K562 (cell line): ENCODE results near the gene STOM. TPM values are rescaled to one million over a fixed set of nuclear protein-coding genes. Genes with fewer than 3 reads are reported as not detected.

Experiments
- ATAC-seq: fragments of 200-7000 bp; cut with Tn5 transposase; 3 replicates; pipeline ENCODE4 v1.9.1; 2020; ENCODE audit warnings: moderate library complexity
- BruUV-seq: library from RNA; stranded (reverse); fragments of 400-500 nt; replicated peaks from 2 replicates; lab custom pipeline; 2021; lab: Mats Ljungman, UMichigan
- CTCF ChIA-PET: fragments of 300-600 bp; formaldehyde crosslinking; extraction: SDS; loops from one replicate; lab custom pipeline; 2021; ENCODE audit warnings: low intra/inter-chr PET ratio; lab: Yijun Ruan, JAX
- POLR2A ChIA-PET: fragments of 300-600, 350-650 bp; sonication (Branson Sonifier 250); formaldehyde crosslinking; extraction: SDS; loops from one replicate; lab custom pipeline; 2021; ENCODE audit warnings: antibody characterized with exemption, inconsistent platforms; lab: Yijun Ruan, JAX
- DNase-seq, 4 experiments: peaks; one replicate each; pipeline versions ENCODE4 v3.0.0 to v3.0.0-alpha.2; 2011 to 2018; ENCODE audit warnings: low spot score in 3 of 4, mixed read lengths in 3 of 4; ENCODE audit errors: extremely low read depth in 1 of 4
- FAIRE-seq: peaks from 2 replicates; lab custom pipeline; 2011; peaks lifted over from hg19 to GRCh38; lab: Jason Lieb, UNC
- H2AFZ ChIP-seq: 2 replicates; pipeline ENCODE4 v1.6.0; 2011; ENCODE audit warnings: low read depth, low read length, control low read depth, inconsistent platforms
- H3K27ac ChIP-seq: fragments of 200-600 bp; 3 replicates; pipeline ENCODE4 v1.8.0; 2011; ENCODE audit warnings: low read depth, mild to moderate bottlenecking, control low read depth, inconsistent platforms, low read length, moderate library complexity, mixed read lengths; ENCODE audit errors: extremely low read depth
- H3K27me3 ChIP-seq, 2 experiments: fragments of 300-600 bp in 1 of 2; 2 replicates in 1 of 2; 3 replicates in 1 of 2; pipeline versions ENCODE4 v1.6.0 to v1.8.0; 2011; ENCODE audit warnings: inconsistent platforms in 2 of 2, low read length in 2 of 2, mild to moderate bottlenecking in 1 of 2, mixed read lengths in 1 of 2, moderate library complexity in 1 of 2; ENCODE audit not compliant: control insufficient read depth in 2 of 2, insufficient read depth in 2 of 2
- H3K36me3 ChIP-seq: fragments of 300-600 bp; 3 replicates; pipeline ENCODE4 v1.8.0; 2011; ENCODE audit warnings: mild to moderate bottlenecking, low read length, inconsistent platforms; ENCODE audit not compliant: control insufficient read depth, insufficient read depth
- H3K4me1 ChIP-seq, 2 experiments: fragments of 200-600 bp in 1 of 2; replicated peaks in 1 of 2; 2 replicates in 1 of 2; 3 replicates in 1 of 2; pipeline versions ENCODE4 v1.5.1 to v1.8.0; 2011; ENCODE audit warnings: inconsistent platforms in 2 of 2, low read length in 2 of 2, mild to moderate bottlenecking in 1 of 2, mixed read lengths in 1 of 2, moderate library complexity in 1 of 2; ENCODE audit not compliant: control insufficient read depth in 2 of 2, insufficient read depth in 2 of 2
- H3K4me2 ChIP-seq: 2 replicates; pipeline ENCODE4 v1.6.1; 2011; ENCODE audit warnings: low read length, control low read depth, inconsistent platforms, mixed read lengths; ENCODE audit not compliant: insufficient read depth
- H3K4me3 ChIP-seq: fragments of 200-600 bp; sonication (generic), shearing (Covaris generic); 2 replicates; pipeline ENCODE4 v1.5.1; 2016; ENCODE audit warnings: control low read depth, inconsistent platforms
- H3K79me2 ChIP-seq: fragments of 200-600 bp; 3 replicates; pipeline ENCODE4 v1.8.0; 2011; ENCODE audit warnings: low read length, inconsistent platforms; ENCODE audit not compliant: control insufficient read depth, insufficient read depth
- H3K9ac ChIP-seq, 2 experiments: 2 replicates each; pipeline versions ENCODE4 v1.6.0 to v1.6.1; 2011; ENCODE audit warnings: low read depth in 2 of 2, low read length in 2 of 2, control low read depth in 1 of 2, inconsistent platforms in 1 of 2, mild to moderate bottlenecking in 1 of 2, mixed read lengths in 1 of 2; ENCODE audit not compliant: insufficient read depth in 1 of 2
- H3K9me1 ChIP-seq: one replicate; pipeline ENCODE4 v1.6.0; 2011; ENCODE audit warnings: inconsistent platforms, mild to moderate bottlenecking, low read length, moderate library complexity; ENCODE audit not compliant: control insufficient read depth, insufficient read depth
- H3K9me3 ChIP-seq: replicated peaks from 2 replicates; pipeline ENCODE4 v1.5.1; 2011; ENCODE audit warnings: low read depth, low read length, inconsistent platforms; ENCODE audit not compliant: control insufficient read depth, insufficient read depth
- H4K20me1 ChIP-seq: replicated peaks from 2 replicates; pipeline ENCODE4 v1.6.1; 2011; ENCODE audit warnings: low read length, inconsistent platforms, mixed read lengths; ENCODE audit not compliant: control insufficient read depth, insufficient read depth
- ATF1 ChIP-seq, 2 experiments: fragments of 450-650 bp in 1 of 2; IDR thresholded peaks; 2 replicates each; pipeline ENCODE4 v1.6.1; 2016; ENCODE audit warnings: missing compliant biosample characterization in 1 of 2, missing genetic modification characterization in 1 of 2
- HCFC1 ChIP-seq: IDR thresholded peaks from 2 replicates; pipeline ENCODE4 v1.6.1; 2012; ENCODE audit warnings: low read depth, low read length, improper control_type of control experiment
- SP1 ChIP-seq: sonication (generic); formaldehyde crosslinking; IDR thresholded peaks from 2 replicates; pipeline ENCODE4 v1.8.1; 2022; ENCODE audit warnings: mild to moderate bottlenecking, missing genetic modification reagents
- TAL1 ChIP-seq: fragments of 450-650 bp; IDR thresholded peaks from 2 replicates; pipeline ENCODE4 v1.6.1; 2016; ENCODE audit warnings: mild to moderate bottlenecking
- ZBED1 ChIP-seq: IDR thresholded peaks from 2 replicates; pipeline ENCODE4 v1.6.1; 2014
- ZFP1 ChIP-seq: fragments of 450-650 bp; formaldehyde crosslinking; IDR thresholded peaks from 2 replicates; pipeline ENCODE4 v1.4.0; 2020; ENCODE audit warnings: mild to moderate bottlenecking, mixed read lengths
- ZNF224 ChIP-seq: sonication (generic); formaldehyde crosslinking; IDR thresholded peaks from 2 replicates; pipeline ENCODE4 v1.8.0; 2022; ENCODE audit warnings: mild to moderate bottlenecking, missing genetic modification reagents
- ZNF507 ChIP-seq: conservative IDR thresholded peaks from 2 replicates; pipeline ENCODE4 v1.6.1; 2017; ENCODE audit warnings: missing genetic modification characterization, missing compliant biosample characterization
- WGBS: fragments of 100-300 bp; shearing (Covaris generic); methylation state at CpG from one replicate; pipeline ENCODE4 v1.1.6; 2016; ENCODE audit warnings: low coverage, mixed read lengths; ENCODE audit not compliant: insufficient coverage; ENCODE audit errors: missing lambda C conversion rate; 5-methylcytosine and 5-hydroxymethylcytosine counted together
- in situ Hi-C: fragments of 300-500 bp; cut with MboI; formaldehyde crosslinking; loops from 4 replicates; pipeline ENCODE4 v1.15.0; 2018; ENCODE audit warnings: inconsistent platforms, mixed read lengths
- intact Hi-C: fragments of 100-400 bp; cut with micrococcal nuclease; formaldehyde crosslinking; loops from 2 replicates; pipeline ENCODE4 v1.14.2; 2022
- polyA plus RNA-seq, 8 experiments: library from polyadenylated mRNA; depleted of rRNA in 4 of 8; stranded (reverse) in 5 of 8; unstranded in 3 of 8; fragments of >200 nt; fragmentation: Nextera tagmentation in 2 of 8; fragmentation: Illumina TruSeq in 1 of 8; extraction: Ambion mirVana in 2 of 8; extraction: Trizol in 1 of 8; gene quantifications; 2 replicates each; pipeline versions ENCODE4 v1.2.1 to v1.2.3, GENCODE V29; 2011 to 2014; ENCODE audit warnings: inconsistent platforms in 1 of 8, missing spikeins in 1 of 8
- total RNA-seq, 7 experiments: library from RNA; depleted of rRNA in 6 of 7; stranded (reverse); fragments of >200 nt in 6 of 7; fragmentation: Illumina TruSeq in 2 of 7; extraction: Trizol in 2 of 7; gene quantifications; 2 replicates each; pipeline versions ENCODE4 v1.2.1 to v1.2.3, GENCODE V29; 2011 to 2021; ENCODE audit warnings: low replicate concordance in 1 of 7
- TF ChIP-seq, protein P1 (sequence below): sonication (generic); formaldehyde crosslinking; IDR thresholded peaks from 2 replicates; pipeline ENCODE4 v1.8.1; 2023; ENCODE audit warnings: mild to moderate bottlenecking, missing genetic modification reagents
- TF ChIP-seq, protein P2 (sequence below): IDR thresholded peaks from 2 replicates; pipeline ENCODE4 v1.6.1; 2011; ENCODE audit not compliant: insufficient read length; ENCODE audit errors: extremely low read depth

The STOM gene
- total and polyA plus RNA-seq, 9 of the 15 experiments (the other 6 are each of a cell fraction or from before 2014, with no cell fraction given): 23.2 to 140 (median 43.9) TPM

DNA sequence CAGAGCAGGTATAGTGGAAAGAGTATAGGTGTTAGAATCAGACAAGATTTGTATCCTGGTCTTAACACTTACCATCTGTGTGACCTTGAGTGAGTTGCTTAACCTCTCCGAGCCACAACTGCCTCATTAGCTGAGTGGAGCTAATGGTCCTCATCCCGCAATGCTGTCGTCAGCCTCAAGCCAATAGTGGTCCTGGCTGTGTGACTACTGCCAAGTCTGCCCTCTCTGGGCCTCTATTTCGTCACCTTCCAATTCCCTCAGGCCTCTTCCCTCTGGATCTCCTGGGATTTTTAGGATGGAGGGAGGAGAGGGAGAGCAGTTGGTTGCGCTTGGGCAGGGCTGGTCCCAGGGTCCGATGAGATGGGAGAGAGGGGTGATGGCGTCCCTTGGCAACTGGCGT lies 41.6 kb downstream of the STOM start:
- H3K4me1 ChIP-seq: peaks cover under 1 to 8% of the 10 kb centered on the region in 2 experiments; a peak in 3 of 5 replicates
- FAIRE-seq: no peak
- no peak for DNase-seq
- in situ Hi-C loops: no loop called here
- no peak overlapping the region for H3K27ac ChIP-seq
- H3K36me3 ChIP-seq: no peaks in the 10 kb centered on the region; the same call in 2 of the 3 replicates
- no peaks in the 10 kb centered on the region for H4K20me1 ChIP-seq
- POLR2A ChIA-PET: no interaction called here
- WGBS: 57% methylated on average over 7 of the region's 8 CpGs
- no peak overlapping the region for H2AFZ ChIP-seq
- no TSS peak for BruUV-seq
- H3K4me3 ChIP-seq: no peak overlapping the region
- H3K79me2 ChIP-seq: no peaks in the 10 kb centered on the region
- no peaks in the 10 kb centered on the region for H3K9me3 ChIP-seq
- no peak overlapping the region for H3K9ac ChIP-seq
- CTCF ChIA-PET: no interaction called here
- intact Hi-C loops: loop anchor here (10.0 kb wide), 1 partner anchor 584 kb away; no protein-coding TSS in a partner anchor
- H3K9me1 ChIP-seq: no peaks in the 10 kb centered on the region
- no peak overlapping the region for H3K4me2 ChIP-seq
- no peaks in the 10 kb centered on the region for H3K27me3 ChIP-seq
- no peak for ATAC-seq
- TF ChIP-seq ZFP1 (no peak), ZNF507 (tag) (no peak), ZBED1 (no peak), ATF1 (CRISPR knock-in tag; IDR thresholded peaks at IDR 0.05) (no peak), ATF1 (tag; IDR thresholded peaks at IDR 0.05) (no peak), TAL1 (no peak), ZNF224 (CRISPR knock-in tag) (no peak), HCFC1 (no peak), SP1 (CRISPR knock-in tag) (no peak)
- TF ChIP-seq, protein P1, sequence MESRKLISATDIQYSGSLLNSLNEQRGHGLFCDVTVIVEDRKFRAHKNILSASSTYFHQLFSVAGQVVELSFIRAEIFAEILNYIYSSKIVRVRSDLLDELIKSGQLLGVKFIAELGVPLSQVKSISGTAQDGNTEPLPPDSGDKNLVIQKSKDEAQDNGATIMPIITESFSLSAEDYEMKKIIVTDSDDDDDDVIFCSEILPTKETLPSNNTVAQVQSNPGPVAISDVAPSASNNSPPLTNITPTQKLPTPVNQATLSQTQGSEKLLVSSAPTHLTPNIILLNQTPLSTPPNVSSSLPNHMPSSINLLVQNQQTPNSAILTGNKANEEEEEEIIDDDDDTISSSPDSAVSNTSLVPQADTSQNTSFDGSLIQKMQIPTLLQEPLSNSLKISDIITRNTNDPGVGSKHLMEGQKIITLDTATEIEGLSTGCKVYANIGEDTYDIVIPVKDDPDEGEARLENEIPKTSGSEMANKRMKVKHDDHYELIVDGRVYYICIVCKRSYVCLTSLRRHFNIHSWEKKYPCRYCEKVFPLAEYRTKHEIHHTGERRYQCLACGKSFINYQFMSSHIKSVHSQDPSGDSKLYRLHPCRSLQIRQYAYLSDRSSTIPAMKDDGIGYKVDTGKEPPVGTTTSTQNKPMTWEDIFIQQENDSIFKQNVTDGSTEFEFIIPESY (CRISPR knock-in tag): no peak
- TF ChIP-seq, protein P2, sequence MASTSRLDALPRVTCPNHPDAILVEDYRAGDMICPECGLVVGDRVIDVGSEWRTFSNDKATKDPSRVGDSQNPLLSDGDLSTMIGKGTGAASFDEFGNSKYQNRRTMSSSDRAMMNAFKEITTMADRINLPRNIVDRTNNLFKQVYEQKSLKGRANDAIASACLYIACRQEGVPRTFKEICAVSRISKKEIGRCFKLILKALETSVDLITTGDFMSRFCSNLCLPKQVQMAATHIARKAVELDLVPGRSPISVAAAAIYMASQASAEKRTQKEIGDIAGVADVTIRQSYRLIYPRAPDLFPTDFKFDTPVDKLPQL: no peak
